GM19193 (cell line): ENCODE data around the gene THADA.

ENCODE experiments used
- POLR2A ChIP-seq: IDR thresholded peaks from 4 replicates; pipeline ENCODE4 v1.6.1; 2011; ENCODE audit not compliant: insufficient read depth, insufficient read length; ENCODE audit errors: extremely low read depth

The THADA gene

GRCh38 chr2:43495727-43496126, 100.1 kb downstream of the THADA start:
- TF ChIP-seq POLR2A, result no peak

GRCh38 chr2:43493954-43494353, 101.9 kb downstream of the THADA start:
- TF ChIP-seq POLR2A, result no peak

- no peak for TF ChIP-seq POLR2A
Measured at GRCh38 chr2:43491065-43491639, 104.7 kb downstream of the THADA start.

GRCh38 chr2:43490252-43490786, 105.5 kb downstream of the THADA start:
- no peak for TF ChIP-seq POLR2A

GRCh38 chr2:43488737-43489136, 107.1 kb downstream of the THADA start:
- TF ChIP-seq POLR2A, result no peak

GRCh38 chr2:43486603-43487002, 109.2 kb downstream of the THADA start:
- TF ChIP-seq POLR2A, result no peak

GRCh38 chr2:43484323-43484930, 111.4 kb downstream of the THADA start:
- TF ChIP-seq POLR2A, result no peak

- TF ChIP-seq POLR2A, result no peak
Measured at GRCh38 chr2:43482961-43483360, 112.9 kb downstream of the THADA start.

GRCh38 chr2:43481927-43482542, 113.8 kb downstream of the THADA start:
- TF ChIP-seq POLR2A, result no peak

- no peak for TF ChIP-seq POLR2A
Measured at GRCh38 chr2:43480874-43481273, 115.0 kb downstream of the THADA start.

- TF ChIP-seq POLR2A, result no peak
Measured at GRCh38 chr2:43478412-43479086, 117.3 kb downstream of the THADA start.

GRCh38 chr2:43475922-43476321, 119.9 kb downstream of the THADA start:
- TF ChIP-seq POLR2A, result no peak

- no peak for TF ChIP-seq POLR2A
Measured at GRCh38 chr2:43475137-43475846, 120.5 kb downstream of the THADA start.

GRCh38 chr2:43474273-43474672, 121.6 kb downstream of the THADA start:
- TF ChIP-seq POLR2A, result no peak

GRCh38 chr2:43473767-43474166, 122.1 kb downstream of the THADA start:
- TF ChIP-seq POLR2A, result no peak
